Endothelial cell of umbilical vein (primary cell): ENCODE measurements around the gene SORCS3. TPM values are rescaled to one million over a fixed set of nuclear protein-coding genes. Genes with fewer than 3 reads are reported as not detected.

Experiments
- BruUV-seq: library from RNA; stranded (reverse); fragments of 400-500 nt; replicated peaks from 2 replicates; lab custom pipeline; 2021; lab: Mats Ljungman, UMichigan
- CTCF ChIA-PET: fragments of 300-600, 350-600 bp; sonication (Branson Sonifier 250); formaldehyde crosslinking; loops from one replicate; lab custom pipeline; 2021; ENCODE audit warnings: antibody characterized with exemption, inconsistent platforms; lab: Charles Lee
- POLR2A ChIA-PET: fragments of 300-600, 350-600 bp; sonication (Branson Sonifier 250); formaldehyde crosslinking; loops from one replicate; lab custom pipeline; 2021; ENCODE audit warnings: antibody characterized with exemption, inconsistent platforms; lab: Charles Lee
- DNase-seq: peaks from one replicate; pipeline ENCODE4 v3.0.0-alpha.2; 2011; ENCODE audit warnings: low read depth, low spot score
- FAIRE-seq: peaks from 2 replicates; lab custom pipeline; 2011; peaks lifted over from hg19 to GRCh38; lab: Jason Lieb, UNC
- H2AFZ ChIP-seq: 2 replicates; pipeline ENCODE4 v1.6.0; 2012; ENCODE audit warnings: low read depth, low read length, control low read depth, inconsistent platforms
- H3K27ac ChIP-seq: 2 replicates; pipeline ENCODE4 v1.5.1; 2011; ENCODE audit warnings: low read depth, mild to moderate bottlenecking, control low read depth, low read length, moderate library complexity; ENCODE audit not compliant: insufficient read depth
- H3K27me3 ChIP-seq, 2 experiments: 2 replicates each; pipeline versions ENCODE4 v1.6.0 to v1.6.1; 2011; ENCODE audit warnings: low read length in 2 of 2, mixed read lengths in 1 of 2; ENCODE audit not compliant: control insufficient read depth in 2 of 2, insufficient read depth in 2 of 2
- H3K36me3 ChIP-seq, 2 experiments: 2 replicates in 1 of 2; 3 replicates in 1 of 2; pipeline ENCODE4 v1.5.1; 2011; ENCODE audit warnings: low read length in 2 of 2, mild to moderate bottlenecking in 1 of 2, moderate library complexity in 1 of 2; ENCODE audit not compliant: control insufficient read depth in 2 of 2, insufficient read depth in 2 of 2; ENCODE audit errors: extremely low read depth in 1 of 2
- H3K4me1 ChIP-seq: 3 replicates; pipeline ENCODE4 v1.5.1; 2011; ENCODE audit warnings: mild to moderate bottlenecking, low read length; ENCODE audit not compliant: control insufficient read depth, insufficient read depth; ENCODE audit errors: extremely low read depth
- H3K4me2 ChIP-seq: 2 replicates; pipeline ENCODE4 v1.6.1; 2011; ENCODE audit warnings: low read length, control low read depth, mixed read lengths; ENCODE audit not compliant: insufficient read depth
- H3K4me3 ChIP-seq, 3 experiments: fragments of 200-600 bp in 1 of 3; sonication (generic), shearing (Covaris generic) in 1 of 3; replicated peaks in 1 of 3; 2 replicates each; pipeline ENCODE4 v1.5.1; 2011 to 2016; ENCODE audit warnings: control low read depth in 3 of 3, low read length in 3 of 3, mild to moderate bottlenecking in 2 of 3, inconsistent platforms in 1 of 3, low read depth in 1 of 3, moderate library complexity in 1 of 3; ENCODE audit not compliant: insufficient read depth in 1 of 3
- H3K79me2 ChIP-seq: 2 replicates; pipeline ENCODE4 v1.6.0; 2012; ENCODE audit warnings: low read length, inconsistent platforms; ENCODE audit not compliant: control insufficient read depth, insufficient read depth
- H3K9ac ChIP-seq: replicated peaks from 2 replicates; pipeline ENCODE3; 2011; ENCODE audit warnings: low read length, control low read depth; ENCODE audit not compliant: insufficient read depth; ENCODE audit errors: extremely low read depth
- H3K9me1 ChIP-seq: replicated peaks from 3 replicates; pipeline ENCODE4 v1.6.0; 2011; ENCODE audit warnings: mild to moderate bottlenecking, low read length; ENCODE audit not compliant: control insufficient read depth, insufficient read depth; ENCODE audit errors: extremely low read depth
- H3K9me3 ChIP-seq: replicated peaks from 2 replicates; pipeline ENCODE4 v1.5.1; 2012; ENCODE audit warnings: low read length, inconsistent platforms; ENCODE audit not compliant: control insufficient read depth, insufficient read depth
- H4K20me1 ChIP-seq: replicated peaks from 2 replicates; pipeline ENCODE3; 2011; ENCODE audit warnings: mild to moderate bottlenecking, low read length; ENCODE audit not compliant: control insufficient read depth, insufficient read depth; ENCODE audit errors: extremely low read depth
- CTCF ChIP-seq, 2 donors: IDR thresholded peaks; 1 replicate in 1 of 2; 2 replicates in 1 of 2; pipeline ENCODE4 v1.5.1; 2011; ENCODE audit warnings: low read length in 2 of 2, mild to moderate bottlenecking in 2 of 2, moderate library complexity in 2 of 2, control low read depth in 1 of 2, inconsistent platforms in 1 of 2, low read depth in 1 of 2; ENCODE audit not compliant: insufficient read depth in 1 of 2; ENCODE audit errors: extremely low read depth in 1 of 2
- EZH2 ChIP-seq: IDR thresholded peaks from 2 replicates; pipeline ENCODE4 v1.6.1; 2012; ENCODE audit warnings: borderline replicate concordance, low read depth, mild to moderate bottlenecking, moderate library complexity, low read length, inconsistent platforms; ENCODE audit not compliant: severe bottlenecking
- FOS ChIP-seq: IDR thresholded peaks from 2 replicates; pipeline ENCODE4 v1.6.1; 2011; ENCODE audit warnings: mild to moderate bottlenecking, low read length, moderate library complexity, borderline replicate concordance; ENCODE audit not compliant: insufficient read depth
- GATA2 ChIP-seq: IDR thresholded peaks from 2 replicates; pipeline ENCODE4 v1.7.0; 2011; ENCODE audit warnings: low read depth, mild to moderate bottlenecking, moderate library complexity, mixed read lengths, low read length; ENCODE audit not compliant: insufficient read length, insufficient read depth
- JUN ChIP-seq: IDR thresholded peaks from 2 replicates; pipeline ENCODE4 v1.6.1; 2011; ENCODE audit warnings: borderline replicate concordance, low read depth; ENCODE audit not compliant: insufficient read length, insufficient read depth
- MAX ChIP-seq: IDR thresholded peaks from 2 replicates; pipeline ENCODE4 v1.6.1; 2011; ENCODE audit not compliant: insufficient read depth, insufficient read length
- MYC ChIP-seq: IDR thresholded peaks from one replicate; pipeline ENCODE4 v1.6.1; 2011; ENCODE audit warnings: mild to moderate bottlenecking, low read depth, low read length
- POLR2A ChIP-seq: IDR thresholded peaks from 2 replicates; pipeline ENCODE4 v1.6.1; 2012; ENCODE audit warnings: low read depth, mild to moderate bottlenecking, control low read depth, low read length
- POLR2AphosphoS5 ChIP-seq: IDR thresholded peaks from 2 replicates; pipeline ENCODE4 v1.6.1; 2012; ENCODE audit warnings: low read depth, mild to moderate bottlenecking, control low read depth, low read length, moderate library complexity; ENCODE audit not compliant: insufficient read depth
- dilution Hi-C: fragments of 300-500 bp; cut with MboI; formaldehyde crosslinking; loops from one replicate; pipeline ENCODE4 v1.15.0; 2019; ENCODE audit warnings: low sequenced_read_pairs; ENCODE audit not compliant: extremely low pct_ligation_motif_present
- intact Hi-C: fragments of 100-400 bp; cut with micrococcal nuclease; formaldehyde crosslinking; loops from one replicate; pipeline ENCODE4 v1.10.0; 2022
- polyA plus RNA-seq, 4 experiments: library from polyadenylated mRNA; depleted of rRNA in 3 of 4; stranded (reverse) in 3 of 4; unstranded in 1 of 4; fragments of >200 nt; gene quantifications; 2 replicates each; pipeline versions ENCODE4 v1.2.1 to v1.2.3, GENCODE V29; 2011 to 2012; ENCODE audit warnings: missing spikeins in 1 of 4
- total RNA-seq: library from RNA; stranded (reverse); gene quantifications from 2 replicates; pipeline ENCODE4 v1.2.3, GENCODE V29; 2021

Gene SORCS3
- total and polyA plus RNA-seq, 2 donors (not counting 3 experiments of a cell fraction or from before 2014, with no cell fraction given) = not detected

- peaks cover 5% of the 10 kb centered on the region for H3K9me3 ChIP-seq
- BruUV-seq = no TSS peak
- H3K4me2 ChIP-seq = no peak overlapping the region
- no peak overlapping the region for H3K9ac ChIP-seq
- no peaks in the 10 kb centered on the region for H3K9me1 ChIP-seq
- FAIRE-seq = no peak
- DNase-seq = no peak
- no peaks in the 10 kb centered on the region for H3K79me2 ChIP-seq
- H3K27me3 ChIP-seq = no peaks in the 10 kb centered on the region
- H3K4me3 ChIP-seq = no peak overlapping the region
- dilution Hi-C loops (no loop called here), intact Hi-C loops (no loop called here)
- no peaks in the 10 kb centered on the region for H3K36me3 ChIP-seq
- TF ChIP-seq JUN (no peak), GATA2 (no peak), MYC (no peak), POLR2A (no peak), CTCF (IDR thresholded peaks at IDR 0.05; ENCODE audit: extremely low read depth in 1 of 2, insufficient read depth in 1 of 2, low read depth in 1 of 2, low read length in 2 of 2) (no peak), FOS (no peak), MAX (no peak), POLR2AphosphoS5 (no peak), EZH2 (no peak)
- no peak overlapping the region for H2AFZ ChIP-seq
- CTCF ChIA-PET = no interaction called here
- no peaks in the 10 kb centered on the region for H4K20me1 ChIP-seq
- POLR2A ChIA-PET = no interaction called here
- no peak overlapping the region for H3K27ac ChIP-seq
- no peaks in the 10 kb centered on the region for H3K4me1 ChIP-seq
These were observed 612.6 kb downstream of the SORCS3 start for GRCh38 chr10:105253515-105254212.
